HFF-Myc (cell line): ENCODE data around the gene BNC2.

Source experiments
- DNase-seq: peaks from one replicate; pipeline ENCODE4 v3.0.0-alpha.2; 2011; ENCODE audit warnings: low read depth; ENCODE audit errors: extremely low read depth
- H3K4me3 ChIP-seq: replicated peaks from 2 replicates; pipeline ENCODE4 v1.5.1; 2011; ENCODE audit warnings: low read depth, mild to moderate bottlenecking, control low read depth, low read length
- TF ChIP-seq, protein P1 (sequence below): IDR thresholded peaks from 2 replicates; pipeline ENCODE4 v1.5.1; 2012; ENCODE audit warnings: mild to moderate bottlenecking, low read depth, low read length, control low read depth; ENCODE audit errors: missing control alignments

The BNC2 gene

DNA sequence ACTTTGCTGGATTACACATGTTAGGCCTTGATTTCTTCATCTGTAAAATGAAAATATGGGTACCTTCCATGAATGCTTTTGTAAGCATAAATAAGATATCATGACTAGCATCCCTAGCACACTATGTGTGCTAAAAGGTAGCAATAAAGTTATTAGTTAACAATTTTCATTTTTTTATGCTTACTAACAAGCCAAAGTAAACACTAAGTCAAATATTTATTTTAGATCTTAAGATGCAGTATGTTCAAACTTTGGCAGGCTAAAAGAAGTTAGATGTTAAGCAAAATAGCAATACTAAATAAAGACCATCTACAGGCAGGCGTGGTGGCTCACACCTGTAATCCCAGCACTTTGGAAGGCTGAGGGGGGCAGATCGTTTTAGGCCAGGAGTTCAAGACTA, 169.1 kb downstream of the BNC2 start:
- TF ChIP-seq, protein P1, sequence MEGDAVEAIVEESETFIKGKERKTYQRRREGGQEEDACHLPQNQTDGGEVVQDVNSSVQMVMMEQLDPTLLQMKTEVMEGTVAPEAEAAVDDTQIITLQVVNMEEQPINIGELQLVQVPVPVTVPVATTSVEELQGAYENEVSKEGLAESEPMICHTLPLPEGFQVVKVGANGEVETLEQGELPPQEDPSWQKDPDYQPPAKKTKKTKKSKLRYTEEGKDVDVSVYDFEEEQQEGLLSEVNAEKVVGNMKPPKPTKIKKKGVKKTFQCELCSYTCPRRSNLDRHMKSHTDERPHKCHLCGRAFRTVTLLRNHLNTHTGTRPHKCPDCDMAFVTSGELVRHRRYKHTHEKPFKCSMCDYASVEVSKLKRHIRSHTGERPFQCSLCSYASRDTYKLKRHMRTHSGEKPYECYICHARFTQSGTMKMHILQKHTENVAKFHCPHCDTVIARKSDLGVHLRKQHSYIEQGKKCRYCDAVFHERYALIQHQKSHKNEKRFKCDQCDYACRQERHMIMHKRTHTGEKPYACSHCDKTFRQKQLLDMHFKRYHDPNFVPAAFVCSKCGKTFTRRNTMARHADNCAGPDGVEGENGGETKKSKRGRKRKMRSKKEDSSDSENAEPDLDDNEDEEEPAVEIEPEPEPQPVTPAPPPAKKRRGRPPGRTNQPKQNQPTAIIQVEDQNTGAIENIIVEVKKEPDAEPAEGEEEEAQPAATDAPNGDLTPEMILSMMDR, result no peak
- H3K4me3 ChIP-seq, result no peak overlapping the region
- DNase-seq, result no peak

DNA sequence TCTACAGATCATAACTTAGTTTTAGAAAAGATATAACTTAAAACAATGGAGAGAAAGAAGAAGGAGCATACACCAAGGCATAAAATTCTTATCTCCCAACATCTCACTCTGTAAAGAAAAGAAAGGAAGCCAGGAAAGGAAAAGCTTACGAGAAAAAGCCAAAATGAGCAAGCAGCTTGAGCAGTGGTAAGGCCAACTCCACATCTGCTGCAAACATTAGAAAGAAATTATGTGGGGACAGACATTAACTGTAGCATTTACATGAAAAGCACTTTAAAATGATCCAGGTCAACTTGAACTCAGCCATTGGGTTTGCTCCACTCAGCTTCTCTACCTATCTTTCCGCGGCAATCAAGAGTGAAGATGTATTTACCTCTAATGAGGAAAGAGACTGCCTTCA, 176.9 kb downstream of the BNC2 start:
- no peak for DNase-seq
- H3K4me3 ChIP-seq, result no peak overlapping the region
- TF ChIP-seq, protein P1, result no peak

GRCh38 chr9:16690628-16691027, 179.8 kb downstream of the BNC2 start:
- TF ChIP-seq, protein P1, result no peak
- no peak for DNase-seq
- no peak overlapping the region for H3K4me3 ChIP-seq

GRCh38 chr9:16690205-16690604, 180.3 kb downstream of the BNC2 start:
- no peak overlapping the region for H3K4me3 ChIP-seq
- DNase-seq, result no peak
- TF ChIP-seq, protein P1, result no peak

GRCh38 chr9:16689351-16689938, 181.0 kb downstream of the BNC2 start:
- DNase-seq, result no peak
- H3K4me3 ChIP-seq, result no peak overlapping the region
- TF ChIP-seq, protein P1, result no peak

DNA sequence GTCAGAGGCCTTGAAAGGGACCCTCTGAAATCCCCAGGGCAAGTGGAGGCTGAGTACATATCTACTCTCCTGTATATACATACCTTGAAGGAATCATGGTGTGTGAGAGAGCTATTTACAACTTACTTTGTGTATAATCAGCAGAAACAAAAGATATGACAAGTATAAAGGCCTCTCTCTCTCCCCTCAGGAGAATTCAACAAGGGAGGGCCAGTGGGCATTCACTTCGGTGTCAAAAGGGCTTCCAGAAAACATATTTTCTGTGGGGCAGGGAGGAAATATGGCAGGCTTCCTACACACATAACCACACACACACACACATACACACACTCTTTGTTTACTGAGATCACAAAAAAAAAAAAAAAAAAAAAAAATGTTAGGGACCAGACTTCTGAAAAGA, 181.7 kb downstream of the BNC2 start:
- no peak for DNase-seq
- TF ChIP-seq, protein P1, result no peak
- no peak overlapping the region for H3K4me3 ChIP-seq
